ENCODE measurements around the gene HS3ST4. TPM values are rescaled to one million over a fixed set of nuclear protein-coding genes. Genes with fewer than 3 reads are reported as not detected.
A peak's percentile ranks its signal among the peaks of the same experiment; 100 is the strongest.

Gene HS3ST4
- total RNA-seq, 1 donor from 2014 or later = 0.32 TPM

DNA sequence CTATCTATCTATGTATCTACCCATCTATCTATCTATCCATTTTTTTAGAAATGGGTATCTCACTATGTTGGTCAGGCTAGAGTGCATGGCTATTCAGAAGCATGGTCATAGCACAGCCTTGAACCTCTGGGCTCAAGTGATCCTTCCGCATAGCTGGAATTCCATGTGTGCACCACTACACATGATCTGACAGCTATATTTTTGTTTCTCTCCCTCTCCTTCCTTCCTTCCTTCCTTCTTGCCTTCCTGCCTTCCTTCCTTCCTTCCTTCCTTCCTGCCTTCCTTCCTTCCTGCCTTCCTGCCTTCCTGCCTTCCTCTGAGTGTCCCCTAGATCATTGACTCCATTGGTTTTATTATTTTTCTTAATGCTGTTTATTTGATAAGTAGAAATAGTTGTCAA, 108.1 kb downstream of the HS3ST4 start:
- Histone ChIP-seq H3K4me3 (no peak overlapping the region), H3K27me3 (no peaks in the 10 kb centered on the region), H3K36me3 (no peaks in the 10 kb centered on the region), H3K27ac (no peak overlapping the region), H3K9me3 (no peaks in the 10 kb centered on the region), H3K4me1 (no peaks in the 10 kb centered on the region)
- intact Hi-C loops (cut with DNase I) = no loop called here
- ATAC-seq (no peak), DNase-seq (no peak)
- TF ChIP-seq, protein P1, sequence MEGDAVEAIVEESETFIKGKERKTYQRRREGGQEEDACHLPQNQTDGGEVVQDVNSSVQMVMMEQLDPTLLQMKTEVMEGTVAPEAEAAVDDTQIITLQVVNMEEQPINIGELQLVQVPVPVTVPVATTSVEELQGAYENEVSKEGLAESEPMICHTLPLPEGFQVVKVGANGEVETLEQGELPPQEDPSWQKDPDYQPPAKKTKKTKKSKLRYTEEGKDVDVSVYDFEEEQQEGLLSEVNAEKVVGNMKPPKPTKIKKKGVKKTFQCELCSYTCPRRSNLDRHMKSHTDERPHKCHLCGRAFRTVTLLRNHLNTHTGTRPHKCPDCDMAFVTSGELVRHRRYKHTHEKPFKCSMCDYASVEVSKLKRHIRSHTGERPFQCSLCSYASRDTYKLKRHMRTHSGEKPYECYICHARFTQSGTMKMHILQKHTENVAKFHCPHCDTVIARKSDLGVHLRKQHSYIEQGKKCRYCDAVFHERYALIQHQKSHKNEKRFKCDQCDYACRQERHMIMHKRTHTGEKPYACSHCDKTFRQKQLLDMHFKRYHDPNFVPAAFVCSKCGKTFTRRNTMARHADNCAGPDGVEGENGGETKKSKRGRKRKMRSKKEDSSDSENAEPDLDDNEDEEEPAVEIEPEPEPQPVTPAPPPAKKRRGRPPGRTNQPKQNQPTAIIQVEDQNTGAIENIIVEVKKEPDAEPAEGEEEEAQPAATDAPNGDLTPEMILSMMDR (IDR thresholded peaks at IDR 0.05) = no peak

DNA sequence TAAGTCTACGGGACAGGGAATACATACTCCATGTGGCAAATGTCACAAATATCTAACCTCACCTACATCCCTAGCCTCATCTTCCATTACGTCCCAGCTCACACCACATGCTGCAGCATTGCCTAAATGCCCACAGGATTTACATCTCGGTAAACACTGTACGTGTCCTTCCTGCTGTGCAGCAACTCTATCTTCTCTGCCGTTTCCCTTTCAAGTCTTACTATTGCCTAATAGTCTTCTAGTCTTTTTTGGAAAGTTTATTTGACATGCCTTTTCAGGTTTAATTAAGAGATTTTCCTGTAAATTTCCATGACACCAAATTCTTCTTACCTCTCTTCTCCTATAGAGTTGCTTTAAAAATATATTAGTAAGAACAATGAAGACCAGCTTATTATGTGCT, 120.5 kb downstream of the HS3ST4 start:
- ATAC-seq (no peak), DNase-seq (no peak)
- no peaks in the 10 kb centered on the region for H3K27me3 ChIP-seq
- TF ChIP-seq, protein P1 (IDR thresholded peaks at IDR 0.05) = no peak
- H3K4me3 ChIP-seq = no peak overlapping the region
- H3K27ac ChIP-seq = no peak overlapping the region
- intact Hi-C loops (cut with DNase I) = no loop called here
- H3K9me3 ChIP-seq = no peaks in the 10 kb centered on the region
- no peaks in the 10 kb centered on the region for H3K36me3 ChIP-seq
- H3K4me1 ChIP-seq = no peaks in the 10 kb centered on the region

DNA sequence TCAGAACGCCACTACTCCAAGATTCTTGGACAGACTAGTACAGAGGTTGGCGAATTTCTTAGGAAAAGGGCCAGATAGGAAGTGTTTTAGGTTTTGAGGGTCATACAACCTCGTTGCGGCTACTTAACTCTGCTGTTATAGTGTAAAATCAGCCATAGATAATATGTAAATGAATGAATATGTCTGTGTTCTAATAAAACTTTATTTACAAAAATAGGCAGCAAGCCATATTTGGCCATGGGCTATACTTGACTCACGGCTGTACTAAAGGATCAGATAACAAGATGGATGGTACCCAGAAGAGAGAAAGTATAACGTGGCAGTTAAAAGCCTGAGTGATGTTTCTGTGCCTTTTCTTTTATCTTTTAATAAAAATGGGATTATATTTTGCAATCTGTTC, 125.5 kb downstream of the HS3ST4 start:
- H3K4me3 ChIP-seq = no peak overlapping the region
- no peak overlapping the region for H3K27ac ChIP-seq
- no peaks in the 10 kb centered on the region for H3K4me1 ChIP-seq
- no peaks in the 10 kb centered on the region for H3K36me3 ChIP-seq
- intact Hi-C loops (cut with DNase I) = no loop called here
- H3K9me3 ChIP-seq = no peaks in the 10 kb centered on the region
- no peak for ATAC-seq
- no peaks in the 10 kb centered on the region for H3K27me3 ChIP-seq
- TF ChIP-seq, protein P1 (IDR thresholded peaks at IDR 0.05) = no peak
- no peak for DNase-seq

DNA sequence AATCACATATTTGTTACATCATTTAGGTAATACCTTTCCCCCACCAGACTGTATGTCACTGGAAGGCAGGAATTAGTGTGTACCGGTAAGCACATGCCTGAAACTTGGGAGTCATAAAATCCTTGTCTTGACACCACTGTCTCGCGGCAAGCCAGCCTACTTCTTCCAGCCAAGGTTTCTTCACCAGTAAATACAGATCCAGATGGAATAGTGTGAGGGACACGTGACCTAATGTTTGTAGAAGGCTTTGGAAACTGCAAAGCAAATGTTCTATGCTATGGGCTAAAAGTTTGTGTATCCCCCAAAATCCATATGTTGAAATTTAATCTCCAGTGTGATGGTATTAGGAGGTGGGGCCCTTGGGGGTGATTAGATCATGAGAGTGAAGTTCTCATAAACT, 126.1 kb downstream of the HS3ST4 start:
- Histone ChIP-seq H3K27me3 (no peaks in the 10 kb centered on the region), H3K4me1 (no peaks in the 10 kb centered on the region), H3K36me3 (no peaks in the 10 kb centered on the region), H3K4me3 (no peak overlapping the region), H3K9me3 (no peaks in the 10 kb centered on the region), H3K27ac (no peak overlapping the region)
- DNase-seq (no peak), ATAC-seq (no peak)
- TF ChIP-seq, protein P1 (IDR thresholded peaks at IDR 0.05) = no peak
- intact Hi-C loops (cut with DNase I) = no loop called here

DNA sequence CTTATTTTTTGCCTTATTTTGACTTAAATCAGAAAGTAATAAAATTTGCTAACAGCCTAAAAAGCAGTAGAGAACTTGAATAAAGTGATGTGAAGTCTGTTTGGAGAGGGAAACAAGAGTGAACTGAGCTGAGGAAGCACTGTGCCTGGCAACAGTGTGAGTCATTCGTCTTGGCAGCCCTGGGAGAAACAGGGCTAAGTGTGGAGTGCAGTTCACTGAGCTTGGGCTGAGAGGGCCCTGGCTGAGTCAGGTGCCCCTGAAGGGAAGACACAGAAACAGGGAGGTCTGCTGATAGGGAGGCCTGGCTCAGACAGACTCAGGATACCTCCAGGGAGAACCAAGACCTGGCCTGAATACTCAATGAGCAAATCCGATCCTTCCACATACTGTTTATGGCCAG, 132.1 kb downstream of the HS3ST4 start:
- TF ChIP-seq, protein P1 (IDR thresholded peaks at IDR 0.05) = no peak
- no peak overlapping the region for H3K27ac ChIP-seq
- intact Hi-C loops (cut with DNase I) = no loop called here
- peak; percentile 83 for ATAC-seq
- H3K4me1 ChIP-seq = no peaks in the 10 kb centered on the region
- peak; percentile 63 for DNase-seq
- H3K36me3 ChIP-seq = no peaks in the 10 kb centered on the region
- H3K4me3 ChIP-seq = no peak overlapping the region
- H3K9me3 ChIP-seq = no peaks in the 10 kb centered on the region
- H3K27me3 ChIP-seq = no peaks in the 10 kb centered on the region

DNA sequence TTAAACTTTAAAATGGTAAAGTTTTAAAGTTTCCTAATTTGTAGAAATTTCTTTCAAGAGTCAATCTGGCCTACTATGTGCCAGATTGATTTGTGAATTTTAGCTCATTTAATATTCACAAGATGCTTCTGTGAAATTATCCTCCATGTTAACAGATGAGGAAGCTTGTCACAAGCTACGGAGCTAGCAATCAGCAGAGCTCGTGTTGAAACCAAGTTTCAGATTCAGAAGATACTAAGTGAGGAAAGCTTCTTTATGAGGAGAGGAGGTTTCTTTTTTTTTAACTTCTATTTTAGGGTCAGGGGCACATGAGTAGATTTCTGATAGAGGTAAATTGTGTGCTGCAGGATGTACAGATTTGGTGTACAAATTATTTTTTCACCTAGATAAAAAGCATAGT, 135.9 kb downstream of the HS3ST4 start:
- Histone ChIP-seq H3K4me3 (no peak overlapping the region), H3K9me3 (no peaks in the 10 kb centered on the region), H3K27ac (no peak overlapping the region), H3K27me3 (no peaks in the 10 kb centered on the region), H3K36me3 (no peaks in the 10 kb centered on the region), H3K4me1 (no peaks in the 10 kb centered on the region)
- TF ChIP-seq, protein P1 (IDR thresholded peaks at IDR 0.05) = no peak
- ATAC-seq = no peak
- intact Hi-C loops (cut with DNase I) = no loop called here
- no peak for DNase-seq
